NCI-H2081 treated with DMSO at 0.1 percent for 48 hours (cell line): Measurements from ENCODE around the gene CCDC188.

ENCODE experiments used
- DNase-seq: peaks from one replicate; lab custom pipeline; 2025; lab: John Stamatoyannopoulos, UW

Gene CCDC188

DNA sequence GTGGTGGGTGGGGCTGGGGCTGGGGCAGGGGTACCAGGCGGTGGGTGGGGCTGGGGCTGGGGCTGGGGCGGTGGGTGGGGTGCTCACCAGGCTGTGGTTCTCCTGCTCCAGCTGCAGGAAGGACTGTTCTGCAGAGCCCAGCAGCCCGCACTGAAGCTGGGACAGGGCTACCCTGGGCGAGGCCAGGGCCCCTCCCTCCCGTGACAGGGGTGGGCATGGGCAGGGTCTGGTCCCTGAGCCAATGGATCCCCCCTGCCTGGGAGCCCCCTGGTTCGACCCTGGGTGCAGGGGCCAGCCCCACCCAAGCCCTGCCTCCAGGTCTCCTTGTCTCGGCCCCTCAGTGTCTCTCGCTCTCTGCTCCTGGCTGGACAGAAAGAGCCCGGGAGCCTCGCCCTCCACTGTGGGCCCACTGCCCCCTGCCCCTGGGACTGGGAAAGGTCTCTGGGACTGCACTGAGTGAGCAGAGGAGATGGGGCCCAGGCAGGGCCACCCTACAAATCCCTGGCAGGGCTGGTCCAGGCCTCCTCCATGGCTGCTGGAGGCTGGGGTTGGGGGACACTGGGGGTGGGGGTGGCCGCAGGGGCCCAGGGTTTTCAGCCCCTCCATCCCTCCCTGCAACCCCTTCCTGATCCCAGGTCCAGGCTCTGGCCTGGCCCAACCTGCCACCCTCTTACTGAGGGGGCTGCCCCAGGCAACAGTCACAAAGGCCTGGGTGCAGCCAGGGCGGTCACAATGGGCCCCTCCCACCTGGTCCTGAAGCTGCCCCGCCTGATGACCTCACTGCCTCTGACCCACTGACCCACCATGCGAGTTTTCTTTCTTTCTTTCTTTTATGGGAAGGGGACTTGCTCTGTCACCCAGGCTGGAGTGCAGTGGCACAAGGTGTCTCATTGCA lies at the start of gene CCDC188:
CCDC188 (minus strand) TSS at position 675 of the 895 bp plus-strand sequence; CDS start at position 606, 69 bp downstream.
- no peak for DNase-seq

DNA sequence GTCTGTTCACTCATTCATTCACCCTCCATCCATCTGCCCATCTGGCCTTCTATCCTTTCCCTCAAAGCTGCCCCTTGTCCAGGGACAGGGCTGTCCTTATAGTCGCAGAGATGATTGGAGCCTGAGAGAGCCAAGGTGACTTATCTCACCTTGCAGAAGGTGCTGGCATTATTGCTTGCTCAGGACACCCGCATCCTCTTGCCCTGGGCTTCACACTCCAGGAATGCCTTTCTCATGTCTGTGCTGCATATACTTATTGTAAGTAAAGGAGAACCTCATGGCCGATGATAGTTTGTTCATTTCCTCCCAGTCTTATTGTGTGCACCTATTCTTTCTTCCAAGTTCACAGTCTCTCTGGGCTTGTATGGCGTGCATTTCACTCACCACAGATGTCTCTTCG lies 49.1 kb upstream of the CCDC188 start:
- DNase-seq: no peak

DNA sequence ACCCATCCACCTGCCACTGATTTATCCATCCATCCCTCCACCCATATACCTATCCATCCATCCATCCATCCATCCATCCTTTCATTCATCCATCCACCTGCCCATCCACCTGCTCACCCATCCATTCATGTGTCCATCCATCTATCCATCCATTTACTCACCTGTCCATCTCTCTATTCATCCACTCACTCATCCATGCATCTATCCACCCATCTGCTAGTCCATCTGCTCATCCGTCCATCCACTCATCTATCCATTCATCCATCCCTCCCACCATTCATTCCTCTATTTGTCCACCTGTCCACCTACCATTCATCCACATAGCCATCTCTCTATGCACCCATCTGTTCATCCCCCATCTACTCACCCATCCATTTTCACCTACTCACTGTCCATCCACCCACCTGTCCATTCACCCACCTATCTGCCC lies 48.6 kb upstream of the CCDC188 start:
- no peak for DNase-seq

DNA sequence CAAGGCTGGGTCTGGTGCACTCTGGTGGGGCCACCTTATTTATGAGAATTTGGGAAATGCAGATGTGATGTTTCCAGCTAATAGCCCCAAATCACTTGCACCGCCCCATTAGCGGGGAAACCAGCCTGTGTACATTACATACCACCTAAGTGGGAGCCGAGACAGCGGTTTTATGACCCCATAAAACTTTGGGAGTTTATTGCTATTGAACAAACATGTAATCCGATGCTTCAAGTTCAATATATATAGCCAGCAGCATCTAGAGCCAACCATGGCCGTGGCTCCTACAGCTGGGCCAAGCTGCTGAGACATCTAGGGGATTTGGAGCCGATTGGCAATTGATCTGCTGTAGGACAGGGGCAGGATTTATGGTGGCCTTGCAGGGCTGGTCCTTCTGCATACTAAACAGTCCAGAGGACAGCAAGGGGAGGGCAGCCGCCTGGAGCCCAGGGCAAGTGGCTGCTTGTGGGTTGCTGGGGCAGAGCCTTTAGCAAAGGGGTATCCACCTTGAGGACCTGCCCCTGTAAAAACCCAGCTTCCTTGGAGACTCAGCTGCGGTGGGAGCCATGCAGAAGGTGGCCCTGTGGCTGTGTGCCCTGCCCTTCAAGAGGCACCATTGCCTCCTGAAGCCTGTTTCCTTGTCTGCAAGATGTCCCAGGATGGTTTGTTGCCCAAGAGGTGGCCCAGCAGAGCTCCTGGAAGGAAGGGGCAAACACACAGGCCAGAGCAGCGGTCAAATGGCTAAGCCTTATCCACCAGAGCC lies 47.9 kb upstream of the CCDC188 start:
- no peak for DNase-seq

DNA sequence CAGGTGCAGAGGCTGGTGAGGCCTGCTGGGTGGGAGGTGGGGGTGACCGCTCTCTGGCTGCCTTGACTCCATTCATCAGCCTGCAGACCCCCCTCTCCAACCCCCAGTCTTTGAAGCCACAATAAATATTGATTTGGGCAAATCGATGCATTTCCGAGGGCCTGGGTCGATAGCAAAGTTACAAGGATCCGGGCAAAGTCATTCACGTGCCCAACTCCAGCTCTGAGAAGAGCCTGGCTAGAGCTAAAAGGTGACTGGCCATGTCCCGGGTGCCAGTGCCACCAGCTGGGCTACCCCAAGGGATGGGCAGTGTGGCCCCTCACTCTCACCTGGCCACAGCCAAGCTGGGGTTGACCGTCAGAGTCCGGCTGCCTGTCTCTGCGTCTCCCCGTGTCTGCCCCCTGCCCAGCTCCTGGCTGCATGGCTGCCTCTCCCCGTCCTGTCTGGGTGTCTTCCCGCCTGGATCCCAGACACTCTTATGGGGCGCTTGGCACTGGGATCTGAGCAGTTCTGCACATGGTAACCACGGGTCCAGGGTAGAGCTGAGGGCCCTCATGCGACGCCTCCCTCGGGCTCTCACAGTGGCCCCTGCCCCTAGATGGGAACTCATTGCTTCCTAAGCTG lies 46.7 kb upstream of the CCDC188 start:
- no peak for DNase-seq

DNA sequence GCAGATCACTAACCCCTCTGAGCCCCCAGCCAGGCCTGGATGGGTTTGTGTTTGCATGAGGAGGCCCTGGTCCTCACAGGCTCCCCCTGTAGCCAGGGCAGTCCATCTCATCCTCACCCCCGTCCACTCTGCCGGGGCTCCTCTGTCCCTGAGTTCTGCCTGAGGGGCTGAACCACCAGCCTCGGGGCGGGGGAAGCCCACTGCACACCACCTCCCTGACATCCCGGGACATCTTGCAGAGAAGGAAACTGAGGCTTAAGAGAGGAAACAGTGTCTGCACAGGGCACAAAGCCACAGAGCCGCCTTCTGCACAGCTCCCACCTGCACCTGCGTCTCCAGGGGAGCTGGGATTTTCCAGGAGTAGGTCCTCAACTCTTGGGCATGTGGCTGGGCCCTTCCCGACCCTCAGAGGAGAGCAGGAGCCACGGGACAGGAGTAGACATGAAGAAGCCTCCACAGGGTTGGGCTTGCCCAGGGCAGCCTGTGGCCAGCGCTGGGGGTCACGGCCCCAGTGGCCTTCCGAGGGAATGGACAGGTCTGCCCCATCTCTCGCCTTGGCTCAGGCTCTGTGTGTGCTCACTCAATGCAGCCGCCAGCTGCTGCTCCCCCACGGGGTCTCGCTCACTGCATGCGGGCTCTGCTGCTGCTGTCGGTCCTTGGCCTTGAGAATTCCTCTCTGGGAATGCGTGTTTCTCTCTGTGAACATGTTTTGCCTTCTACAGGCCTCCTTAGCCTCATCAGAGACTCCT lies 45.4 kb upstream of the CCDC188 start:
- no peak for DNase-seq

DNA sequence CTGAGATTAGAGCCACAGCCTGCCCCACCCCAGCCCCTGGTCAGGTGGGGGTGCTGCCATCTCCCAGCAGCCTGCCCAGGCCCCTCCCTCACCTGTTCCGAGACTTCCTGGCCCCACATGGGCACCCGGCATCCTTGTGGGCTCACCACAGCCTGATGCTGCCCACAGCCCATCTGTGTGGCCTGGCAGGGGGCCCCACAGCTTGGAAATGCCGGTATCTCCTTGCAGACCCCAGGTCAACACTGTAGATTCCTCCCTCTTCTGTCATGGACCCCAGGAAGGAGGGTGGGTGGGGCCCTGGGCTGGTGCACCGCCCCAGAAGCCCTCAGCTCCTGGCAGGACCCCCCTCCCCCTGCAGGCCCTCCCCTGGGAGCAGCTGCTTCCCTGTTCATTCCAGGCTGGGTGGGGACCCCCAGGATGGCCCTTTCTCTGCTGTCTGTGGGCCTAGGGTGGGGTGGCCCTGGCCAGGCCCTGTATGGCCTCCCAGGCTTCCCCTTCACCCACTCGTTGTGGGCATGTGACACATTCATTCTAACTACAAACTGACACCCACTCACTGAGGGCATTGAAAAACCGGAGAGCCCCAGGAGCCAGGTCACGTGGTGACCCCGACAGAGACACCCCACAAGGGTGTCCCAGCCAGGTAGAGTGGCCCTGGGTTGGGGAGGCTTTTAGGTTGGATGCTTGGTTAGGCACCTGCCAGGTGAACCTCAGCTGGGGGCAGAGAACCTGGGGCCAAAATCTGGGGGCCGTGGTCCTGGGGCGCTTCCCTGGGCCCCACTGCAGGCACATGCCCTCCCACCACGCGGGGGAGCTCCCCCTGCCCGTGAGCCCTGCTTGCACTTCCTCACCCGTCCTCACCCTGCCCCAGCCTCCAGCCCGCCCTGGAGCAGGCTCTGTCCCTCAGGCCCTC lies 44.1 kb upstream of the CCDC188 start:
- no peak for DNase-seq

DNA sequence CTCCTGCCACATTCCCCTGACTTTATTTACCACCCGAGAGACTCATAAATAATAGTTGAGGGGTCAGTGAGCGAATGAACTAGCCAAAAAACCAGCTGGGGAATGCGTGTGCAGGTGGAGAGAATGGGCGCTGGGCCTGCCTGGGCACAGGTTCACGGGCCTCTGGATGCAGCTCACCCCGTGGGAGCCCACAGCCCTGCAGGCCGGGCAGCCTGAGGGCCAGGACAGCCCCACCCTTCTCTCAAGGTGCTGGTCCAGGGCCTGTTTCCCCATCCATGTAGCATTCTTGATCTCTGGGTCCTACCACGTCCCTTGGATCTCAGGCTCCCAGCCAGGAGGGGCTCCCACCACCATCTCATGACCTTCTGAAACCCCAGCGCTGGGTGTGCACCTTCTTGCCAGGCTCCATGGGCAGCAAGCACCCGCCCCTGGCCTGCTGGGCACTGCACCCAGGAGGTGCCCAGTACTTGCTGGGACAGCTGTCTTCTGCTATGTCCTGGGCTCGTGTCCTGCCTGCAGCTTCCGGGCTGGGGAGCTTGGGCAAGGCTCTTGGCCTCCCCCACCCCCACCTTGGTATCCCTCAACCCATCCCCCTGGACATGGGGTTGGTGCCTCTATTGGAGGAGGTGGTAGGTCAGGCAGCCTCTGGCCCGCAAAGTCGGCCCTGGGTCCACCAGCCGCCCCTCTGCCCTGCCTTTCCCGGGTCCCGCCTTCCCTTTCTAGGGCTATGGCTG lies 43.1 kb upstream of the CCDC188 start:
- no peak for DNase-seq

DNA sequence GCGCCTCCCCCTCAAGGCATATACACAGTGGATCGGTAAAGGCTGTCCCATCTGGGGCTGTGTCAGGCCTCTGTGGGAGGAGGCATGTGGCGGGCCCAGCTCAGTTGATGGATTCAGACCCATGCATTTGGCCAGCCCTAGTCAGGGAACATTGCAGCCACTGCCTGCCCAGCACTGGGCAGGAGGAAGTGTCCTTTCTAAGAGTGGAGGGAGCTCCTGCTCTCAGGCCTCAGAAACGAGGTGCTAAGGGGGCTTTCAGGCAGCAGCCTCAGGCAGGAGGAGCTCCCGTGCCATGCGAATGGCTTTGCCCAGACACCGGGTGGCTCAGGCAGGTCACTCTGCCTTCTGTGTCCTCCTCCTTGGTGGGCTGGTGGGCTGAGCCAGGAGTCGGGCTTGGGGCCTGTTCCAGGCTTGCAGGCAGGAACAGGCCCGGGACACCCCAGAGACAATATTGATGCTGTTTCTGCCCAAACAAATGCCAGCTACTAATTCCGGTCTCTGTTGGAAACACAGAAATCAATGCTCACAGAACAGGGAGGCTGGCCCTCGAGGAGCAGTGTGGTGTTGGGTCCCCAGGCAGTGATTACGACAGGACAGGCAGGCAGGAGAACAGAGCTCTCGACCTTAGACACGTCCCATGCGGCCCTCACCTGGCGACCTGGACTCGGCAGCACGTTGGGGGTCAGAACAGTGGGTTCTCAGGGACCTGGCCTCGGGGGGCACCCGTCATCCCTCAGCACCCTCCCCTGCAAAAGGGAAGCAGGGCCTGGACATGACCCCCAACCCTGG lies 42.3 kb upstream of the CCDC188 start:
- no peak for DNase-seq

DNA sequence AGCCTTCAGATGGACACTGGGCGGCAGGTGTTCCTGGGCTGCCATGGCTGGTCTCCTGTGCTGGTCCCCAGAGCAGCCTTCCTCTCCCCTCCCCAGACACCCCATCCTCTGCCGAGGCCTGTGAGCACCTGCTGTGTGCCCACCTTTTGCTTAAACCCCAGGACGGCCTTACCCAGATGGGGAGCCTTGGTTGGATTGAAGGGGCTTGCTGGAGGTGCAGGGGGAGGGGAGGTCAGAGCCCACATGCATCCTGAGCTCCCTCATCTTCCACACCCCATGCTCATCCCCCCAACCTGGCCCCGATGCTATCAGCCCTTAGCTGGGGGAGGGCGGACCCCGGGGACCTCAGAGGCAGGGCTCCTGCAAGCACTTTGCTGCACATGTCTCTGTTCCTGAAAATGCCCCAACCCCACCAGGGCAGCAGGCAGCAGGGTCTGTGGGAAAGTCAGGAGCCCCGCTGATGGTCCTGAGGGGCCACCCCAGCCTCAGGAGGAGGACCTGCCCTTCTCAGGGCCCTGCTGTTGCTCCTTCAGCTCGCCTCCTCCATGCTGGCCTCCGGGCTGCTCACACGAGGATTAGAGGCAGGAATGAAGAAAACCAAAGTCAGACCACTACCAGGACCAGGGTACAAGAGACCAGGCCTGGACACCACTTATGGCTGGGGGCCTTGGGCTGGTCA lies 41.6 kb upstream of the CCDC188 start:
- no peak for DNase-seq

DNA sequence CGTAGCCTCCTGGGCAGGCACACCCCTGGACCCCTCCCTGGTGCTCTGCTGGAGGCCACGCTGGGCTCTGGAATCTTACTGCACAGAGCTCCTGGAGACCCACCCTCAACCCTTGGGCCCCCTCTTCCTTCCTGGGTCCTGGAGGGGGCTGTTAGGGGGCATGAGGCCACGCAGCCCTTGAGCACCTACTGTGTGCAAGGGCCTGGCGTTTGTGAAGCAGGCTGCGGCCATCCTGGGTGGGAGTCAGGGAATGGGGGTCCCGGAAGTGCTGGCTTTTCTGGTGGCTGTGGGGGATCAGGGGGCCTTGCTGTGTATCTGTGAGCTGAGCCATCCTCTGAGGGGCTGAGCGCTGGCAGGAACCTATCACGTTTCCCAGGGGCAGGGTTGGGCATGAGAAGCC lies 40.9 kb upstream of the CCDC188 start:
- no peak for DNase-seq

DNA sequence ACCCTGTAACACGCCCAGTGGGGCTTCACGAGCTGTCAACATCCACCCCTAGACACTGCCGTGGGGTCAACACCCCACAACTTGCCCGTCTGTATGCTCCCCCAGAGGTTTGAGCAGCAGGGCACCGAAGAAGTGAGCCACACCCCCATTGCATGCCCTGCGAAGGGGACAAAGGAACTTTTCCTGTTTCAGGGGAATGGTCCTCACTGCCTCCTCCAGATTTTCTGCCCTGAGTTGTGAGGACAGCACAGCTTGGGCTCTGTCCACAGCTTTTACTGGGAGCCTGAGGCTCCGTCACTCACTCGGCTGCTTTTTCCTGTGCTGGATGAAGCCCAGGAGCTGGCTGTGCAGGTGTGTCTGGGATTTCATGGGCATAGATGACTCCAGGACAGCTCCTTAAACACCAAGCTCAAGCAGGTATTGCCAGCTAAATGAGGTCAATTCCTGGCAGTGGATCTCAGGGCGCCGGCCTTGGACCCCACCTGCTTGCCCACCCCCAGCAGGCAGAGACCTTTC lies 40.2 kb upstream of the CCDC188 start:
- DNase-seq: no peak

DNA sequence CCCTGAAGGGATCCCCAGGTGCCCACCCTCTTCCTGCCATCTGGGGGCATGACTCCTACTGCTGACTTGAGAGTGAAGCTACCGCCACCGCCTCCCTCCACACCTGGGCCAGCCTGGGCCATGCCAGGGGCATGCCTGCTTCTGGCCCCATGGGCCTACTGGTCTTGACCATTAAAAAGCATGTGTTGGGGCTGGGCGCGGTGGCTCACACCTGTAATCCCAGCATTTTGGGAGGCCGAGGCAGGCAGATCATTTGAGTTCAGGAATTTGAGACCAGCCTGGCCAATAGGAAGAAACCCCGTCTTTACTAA lies 37.7 kb upstream of the CCDC188 start:
- DNase-seq: no peak

DNA sequence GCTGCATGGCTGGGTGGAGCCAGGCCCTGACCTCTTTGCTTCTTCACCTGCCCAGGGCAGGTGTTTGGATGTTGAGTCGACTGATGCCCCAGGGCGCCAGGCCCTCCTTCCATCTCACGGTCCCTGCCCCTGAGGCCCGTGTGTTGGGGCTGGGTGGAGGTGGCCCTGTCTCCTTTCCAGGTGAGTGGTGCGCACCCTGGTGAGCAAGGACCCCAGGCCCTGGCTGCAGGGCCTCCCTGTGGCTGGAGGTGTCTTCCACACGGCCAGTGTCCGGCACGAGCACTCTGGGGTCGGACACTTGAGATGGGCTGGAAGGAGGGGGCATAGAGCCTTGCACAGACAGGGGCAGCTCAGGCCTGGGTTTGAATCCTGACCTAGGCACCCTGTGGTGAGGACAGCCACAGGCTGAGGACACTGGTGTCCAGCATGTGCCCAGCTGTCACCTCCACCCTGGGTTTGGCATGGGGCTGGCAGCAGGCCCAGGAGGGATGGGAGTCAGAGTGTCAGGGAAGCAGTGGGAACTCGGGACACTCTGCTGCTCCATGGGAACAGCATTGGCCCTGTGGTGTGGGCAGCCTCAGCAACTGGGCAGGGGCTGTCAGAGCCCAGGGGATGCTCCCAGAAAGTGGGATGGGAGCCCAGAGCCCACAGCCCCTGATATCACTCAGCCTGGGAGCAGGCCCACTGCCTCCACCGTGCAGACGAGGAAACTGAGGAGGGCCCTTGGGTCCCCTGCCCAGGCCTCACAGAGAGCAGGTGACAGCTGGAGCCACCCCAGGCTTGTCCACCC lies 37.1 kb upstream of the CCDC188 start:
- DNase-seq: no peak

DNA sequence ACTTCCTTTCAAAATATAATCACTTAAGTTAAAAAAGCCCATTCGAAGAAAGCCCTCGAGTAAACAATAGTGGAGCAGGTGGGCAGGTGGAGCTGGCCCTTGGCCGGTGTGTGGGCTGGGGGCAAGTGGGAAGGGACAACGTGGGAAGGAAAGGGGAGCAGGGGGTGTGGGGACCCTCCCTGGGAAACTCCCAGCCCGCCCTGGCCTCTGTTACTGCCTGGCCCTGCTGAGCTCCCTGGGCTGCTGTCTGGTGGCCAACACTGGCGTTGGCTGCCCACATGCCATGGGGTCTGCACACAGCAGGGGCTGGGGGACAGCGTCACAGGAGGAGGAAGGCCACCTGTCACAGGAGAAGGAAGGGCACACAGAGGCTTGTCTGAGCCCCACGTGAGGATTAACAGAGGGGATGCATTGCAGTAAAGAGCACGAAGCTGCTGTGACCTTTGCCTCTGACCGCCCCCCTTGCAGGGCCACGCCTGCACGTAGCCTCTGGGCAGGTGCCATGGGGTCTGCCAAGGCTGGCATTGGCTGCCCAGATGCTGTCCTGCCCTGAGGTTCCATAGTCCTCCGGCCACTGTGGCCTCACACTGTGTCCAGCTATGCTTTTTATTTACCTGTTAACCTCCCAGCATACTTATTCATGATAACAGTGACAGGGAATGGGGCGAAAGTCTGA lies 36.2 kb upstream of the CCDC188 start:
- DNase-seq: no peak

DNA sequence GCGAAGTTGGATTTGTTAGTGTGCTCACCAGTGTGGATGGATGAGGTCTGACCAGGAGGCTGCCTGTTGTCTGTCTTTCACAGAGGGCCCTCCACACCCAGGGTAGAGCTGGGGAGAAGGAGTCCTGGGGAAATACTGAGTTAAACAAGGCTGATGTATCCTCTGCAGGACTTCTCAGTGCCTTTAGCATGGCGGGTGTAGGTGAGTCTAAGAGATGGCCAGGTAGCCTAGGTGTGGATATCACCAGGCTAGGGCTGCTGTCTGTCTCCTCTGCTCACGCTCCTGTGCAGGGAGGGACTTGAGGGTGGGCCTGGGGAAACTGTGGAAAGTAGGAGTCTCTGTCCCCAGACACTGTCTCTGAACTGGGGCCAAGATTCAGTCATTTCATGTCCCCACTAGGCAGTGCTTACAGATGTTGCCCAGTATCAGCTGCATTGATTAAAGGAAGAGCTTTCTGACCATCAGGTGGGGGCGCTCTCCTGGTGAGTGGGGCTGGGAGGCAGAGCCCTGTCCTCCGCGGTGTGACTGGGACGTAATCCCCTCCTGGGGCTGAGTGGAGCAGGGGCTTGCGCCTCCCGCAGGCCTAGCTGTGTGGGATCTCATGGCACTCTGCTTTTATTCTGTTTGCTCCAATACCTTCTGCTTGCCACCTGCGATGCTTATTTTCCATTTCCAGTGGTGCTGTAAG lies 35.5 kb upstream of the CCDC188 start:
- DNase-seq: no peak

DNA sequence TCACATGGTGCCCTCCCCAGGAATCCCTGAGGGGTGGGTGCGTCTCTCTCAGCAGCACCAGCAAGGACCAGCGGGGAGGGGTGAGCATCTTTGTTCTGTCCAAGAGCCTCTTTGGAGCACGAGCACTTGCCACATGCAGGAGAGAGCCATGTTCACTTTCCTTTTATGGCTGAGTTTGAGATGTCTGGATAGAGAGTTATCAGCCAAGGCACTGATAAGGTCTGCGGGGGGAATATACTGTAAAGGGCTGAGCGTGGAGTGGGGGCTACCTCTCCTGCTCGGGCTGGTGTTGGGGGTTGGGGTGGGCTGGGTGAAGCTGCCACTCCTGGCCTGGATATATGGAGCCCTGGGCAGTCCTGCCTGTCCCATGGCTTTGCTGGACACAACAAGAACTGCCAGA lies 34.9 kb upstream of the CCDC188 start:
- no peak for DNase-seq
